Ovary (tissue), 3 donors: ENCODE measurements around the gene HINT2.

Source experiments
- CTCF ChIP-seq, 3 donors: fragments of 450-650 bp in 2 of 3; fragments of 200-600 bp in 1 of 3; IDR thresholded peaks; one replicate each; pipeline versions ENCODE4 v1.5.1 to v1.8.0; 2016 to 2022; ENCODE audit warnings: antibody characterized with exemption in 3 of 3, mild to moderate bottlenecking in 1 of 3
- EP300 ChIP-seq: sonication (generic); formaldehyde crosslinking; IDR thresholded peaks from one replicate; pipeline ENCODE4 v1.6.1; 2017; ENCODE audit warnings: antibody characterized with exemption
- POLR2A ChIP-seq: fragments of 450-650 bp; IDR thresholded peaks from one replicate; pipeline ENCODE4 v1.6.1; 2017; ENCODE audit warnings: antibody characterized with exemption, mild to moderate bottlenecking, moderate library complexity
- donor health status: DM: no; HTN: no; CAD: no.

DNA sequence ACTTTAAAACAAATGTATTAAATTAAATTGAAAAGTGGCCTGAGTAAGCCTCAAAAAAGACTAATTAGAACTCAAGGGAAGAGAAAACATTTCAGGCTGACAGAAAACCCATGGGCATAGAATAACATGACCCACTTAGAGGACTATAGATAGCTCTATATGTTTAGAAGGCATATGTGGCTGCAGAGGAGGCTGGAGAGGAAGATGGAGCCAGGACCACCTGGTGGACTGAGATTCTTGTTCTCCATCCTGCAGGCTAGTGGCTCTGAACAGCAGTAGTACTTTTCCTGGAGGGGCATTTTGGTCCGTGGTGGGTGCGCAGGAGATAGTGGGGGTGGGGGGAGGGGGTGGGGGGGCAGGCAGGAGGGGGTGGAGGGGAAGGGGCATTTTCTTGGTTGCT, 33.8 kb downstream of the HINT2 start:
- TF ChIP-seq EP300, result no peak
- TF ChIP-seq CTCF (IDR thresholded peaks at IDR 0.05), result no peak
- no peak for TF ChIP-seq POLR2A
